ENCODE data around the gene FIGN. TPM values are rescaled to one million over a fixed set of nuclear protein-coding genes. Genes with fewer than 3 reads are reported as not detected.

FIGN gene
- total RNA-seq, 1 experiment from 2014 or later, result 1.5 TPM

GRCh38 chr2:163741435-163741834, 5.6 kb upstream of the FIGN start:
- DNase-seq, result no peak
- intact Hi-C loops (cut with micrococcal nuclease), result loop anchor here (5.0 kb wide), 1 partner anchor 176 kb away; no protein-coding TSS in a partner anchor
- no peaks in the 10 kb centered on the region for H3K9me2 ChIP-seq (replicated peaks; ENCODE audit: low read length)
- no peak overlapping the region for H3K9ac ChIP-seq (ENCODE audit: low read length)
- no peaks in the 10 kb centered on the region for H3K9me3 ChIP-seq (ENCODE audit: low read length)
- H3K4me3 ChIP-seq (ENCODE audit: low read length), result no peak overlapping the region
- ChIA-PET CTCF (no interaction called here), POLR2A (ENCODE audit: unreplicated experiment) (no interaction called here)
- no peaks in the 10 kb centered on the region for H3K27me3 ChIP-seq (ENCODE audit: low read length)
- peaks cover 5% of the 10 kb centered on the region for H3K4me1 ChIP-seq (ENCODE audit: insufficient read depth, low read length)
- no peaks in the 10 kb centered on the region for H4K20me1 ChIP-seq (ENCODE audit: low read length)
- H3K4me2 ChIP-seq (ENCODE audit: low read length), result no peak overlapping the region
- no peak overlapping the region for H2AFZ ChIP-seq (ENCODE audit: low read length)
- no peaks in the 10 kb centered on the region for H3F3A ChIP-seq (ENCODE audit: low read length, unreplicated experiment)
- no peaks in the 10 kb centered on the region for H3K36me3 ChIP-seq (ENCODE audit: low read depth, low read length)
- TF ChIP-seq EZH2phosphoT487 (IDR thresholded peaks at IDR 0.05; ENCODE audit: borderline replicate concordance, low read length), result no peak
- no peak for TF ChIP-seq EZH2 (IDR thresholded peaks at IDR 0.05; ENCODE audit: low read length, unreplicated experiment)
- TF ChIP-seq CTCF (conservative IDR thresholded peaks at IDR 0.05; ENCODE audit: low read depth, low read length), result no peak
- no peak for ATAC-seq
- BruUV-seq (replicated peaks), result no TSS peak
- no peak overlapping the region for H3K27ac ChIP-seq (ENCODE audit: low read length)
- H3K79me2 ChIP-seq (ENCODE audit: low read length), result no peaks in the 10 kb centered on the region

- Histone ChIP-seq H3K4me1 (ENCODE audit: insufficient read depth, low read length) (peaks cover 17% of the 10 kb centered on the region), H3F3A (ENCODE audit: low read length, unreplicated experiment) (no peaks in the 10 kb centered on the region), H3K36me3 (ENCODE audit: low read depth, low read length) (no peaks in the 10 kb centered on the region), H4K20me1 (ENCODE audit: low read length) (no peaks in the 10 kb centered on the region), H3K4me3 (ENCODE audit: low read length) (no peak overlapping the region), H2AFZ (ENCODE audit: low read length) (no peak overlapping the region), H3K27me3 (ENCODE audit: low read length) (no peaks in the 10 kb centered on the region), H3K4me2 (ENCODE audit: low read length) (0 out of 2 replicates have a peak overlapping the region, but pooled peaks have one; percentile 91), H3K9ac (ENCODE audit: low read length) (no peak overlapping the region), H3K27ac (ENCODE audit: low read length) (no peak overlapping the region), H3K79me2 (ENCODE audit: low read length) (peaks cover 27% of the 10 kb centered on the region), H3K9me2 (replicated peaks; ENCODE audit: low read length) (no peaks in the 10 kb centered on the region), H3K9me3 (ENCODE audit: low read length) (no peaks in the 10 kb centered on the region)
- ATAC-seq (no peak), DNase-seq (no peak)
- no TSS peak for BruUV-seq (replicated peaks)
- CTCF ChIA-PET, result interaction anchor here (0.5 kb wide), 1 partner anchor 213 kb away, joined by 3 read pairs; no protein-coding TSS in a partner anchor
- TF ChIP-seq CTCF (conservative IDR thresholded peaks at IDR 0.05; ENCODE audit: low read depth, low read length), result no peak
- TF ChIP-seq EZH2phosphoT487 (IDR thresholded peaks at IDR 0.05; ENCODE audit: borderline replicate concordance, low read length), result no peak
- TF ChIP-seq EZH2 (IDR thresholded peaks at IDR 0.05; ENCODE audit: low read length, unreplicated experiment), result no peak
- POLR2A ChIA-PET (ENCODE audit: unreplicated experiment), result no interaction called here
- intact Hi-C loops (cut with micrococcal nuclease), result loop anchor here (1.0 to 10.0 kb wide), 5 partner anchors 38 to 390 kb away; no protein-coding TSS in a partner anchor
These were observed 1.8 kb upstream of the FIGN start for GRCh38 chr2:163737563-163737962.

- H3K27ac ChIP-seq (ENCODE audit: low read length), result no peak overlapping the region
- no peaks in the 10 kb centered on the region for H3K9me3 ChIP-seq (ENCODE audit: low read length)
- H3K79me2 ChIP-seq (ENCODE audit: low read length), result peaks cover 27% of the 10 kb centered on the region
- ChIA-PET POLR2A (ENCODE audit: unreplicated experiment) (no interaction called here), CTCF (interaction anchor here (0.5 kb wide), 1 partner anchor 213 kb away, joined by 3 read pairs; no protein-coding TSS in a partner anchor)
- BruUV-seq (replicated peaks), result TSS peak; percentile 37
- intact Hi-C loops (cut with micrococcal nuclease), result loop anchor here (1.0 to 10.0 kb wide), 5 partner anchors 38 to 390 kb away; no protein-coding TSS in a partner anchor
- peak overlapping the region; percentile 87 for H3K4me3 ChIP-seq (ENCODE audit: low read length)
- no peaks in the 10 kb centered on the region for H4K20me1 ChIP-seq (ENCODE audit: low read length)
- H2AFZ ChIP-seq (ENCODE audit: low read length), result peak overlapping the region; percentile 95
- H3K36me3 ChIP-seq (ENCODE audit: low read depth, low read length), result no peaks in the 10 kb centered on the region
- DNase-seq (no peak), ATAC-seq (no peak)
- TF ChIP-seq CTCF (conservative IDR thresholded peaks at IDR 0.05; ENCODE audit: low read depth, low read length) (no peak), EZH2phosphoT487 (IDR thresholded peaks at IDR 0.05; ENCODE audit: borderline replicate concordance, low read length) (no peak)
- H3K4me1 ChIP-seq (ENCODE audit: insufficient read depth, low read length), result peaks cover 17% of the 10 kb centered on the region
- no peaks in the 10 kb centered on the region for H3K9me2 ChIP-seq (replicated peaks; ENCODE audit: low read length)
- no peaks in the 10 kb centered on the region for H3K27me3 ChIP-seq (ENCODE audit: low read length)
- peak overlapping the region; percentile 91 for H3K4me2 ChIP-seq (ENCODE audit: low read length)
- H3K9ac ChIP-seq (ENCODE audit: low read length), result peak overlapping the region; percentile 70; the same call in 1 of the 2 replicates
- no peaks in the 10 kb centered on the region for H3F3A ChIP-seq (ENCODE audit: low read length, unreplicated experiment)
These were observed 1.3 kb upstream of the FIGN start for GRCh38 chr2:163737190-163737439.
